Left renal cortex interstitium (tissue), 4 donors: ENCODE measurements around the gene DDX23. TPM values are rescaled to one million over a fixed set of nuclear protein-coding genes. Genes with fewer than 3 reads are reported as not detected.

Experiments used
- DNase-seq, 4 donors: peaks; one replicate each; pipeline ENCODE4 v3.0.0-alpha.2; 2013; ENCODE audit warnings: low read depth in 4 of 4, low spot score in 2 of 4, missing footprints in 1 of 4
- polyA plus RNA-seq, 4 donors: library from polyadenylated mRNA; unstranded; fragments of 120-200 nt; gene quantifications; one replicate each; pipeline ENCODE4 v1.2.1, GENCODE V29; 2013; ENCODE audit not compliant: insufficient read length in 4 of 4

The DDX23 gene
- polyA plus RNA-seq, 4 donors, result 88.3 to 111 (median 109) TPM

- no peak for DNase-seq
Observed at GRCh38 chr12:48807981-48808380, 44.0 kb downstream of the DDX23 start.

- DNase-seq, result no peak
Observed at GRCh38 chr12:48803675-48804074, 48.3 kb downstream of the DDX23 start.

- DNase-seq, result no peak
Observed at GRCh38 chr12:48800971-48801370, 51.0 kb downstream of the DDX23 start.

GRCh38 chr12:48800457-48800856 is 51.5 kb downstream of the DDX23 start:
- no peak for DNase-seq

GRCh38 chr12:48796976-48797375 is 55.0 kb downstream of the DDX23 start:
- DNase-seq, result no peak

GRCh38 chr12:48795550-48796455 is 56.2 kb downstream of the DDX23 start:
- DNase-seq, result no peak

GRCh38 chr12:48794870-48795269 is 57.1 kb downstream of the DDX23 start:
- DNase-seq, result no peak

- DNase-seq, result no peak
Observed at GRCh38 chr12:48793696-48794095, 58.3 kb downstream of the DDX23 start.

- DNase-seq, result no peak
Observed at GRCh38 chr12:48789858-48790326, 62.1 kb downstream of the DDX23 start.

GRCh38 chr12:48788854-48789775 is 62.8 kb downstream of the DDX23 start, which contains the start of gene ADCY6:
TSS of gene ADCY6 (minus strand) at chr12:48789089. CDS start at chr12:48783434, 5,655 bp downstream.
- DNase-seq, result peak in 2 of 4 donors; percentile 68 to 74

GRCh38 chr12:48788524-48788853 is 63.5 kb downstream of the DDX23 start:
- no peak for DNase-seq

- DNase-seq, result no peak
Observed at GRCh38 chr12:48787791-48788523, 64.0 kb downstream of the DDX23 start.

GRCh38 chr12:48786591-48787544 is 65.1 kb downstream of the DDX23 start:
- DNase-seq, result no peak

- no peak for DNase-seq
Observed at GRCh38 chr12:48783432-48783831, 68.5 kb downstream of the DDX23 start.

- no peak for DNase-seq
Observed at GRCh38 chr12:48782457-48783395, 69.2 kb downstream of the DDX23 start.

GRCh38 chr12:48781750-48782456 is 70.1 kb downstream of the DDX23 start:
- no peak for DNase-seq

GRCh38 chr12:48780381-48781025 is 71.5 kb downstream of the DDX23 start:
- DNase-seq, result no peak
